Fibroblast of lung (primary cell): Measurements from ENCODE around the gene DPP7.

Experiments
- CTCF ChIP-seq, 2 donors: IDR thresholded peaks in 1 of 2; conservative IDR thresholded peaks in 1 of 2; 1 replicate in 1 of 2; 2 replicates in 1 of 2; pipeline ENCODE4 v1.5.1; 2011 to 2012; ENCODE audit warnings: low read length in 2 of 2, control low read depth in 1 of 2, inconsistent platforms in 1 of 2, low read depth in 1 of 2, mild to moderate bottlenecking in 1 of 2
- EZH2 ChIP-seq: IDR thresholded peaks from 2 replicates; pipeline ENCODE4 v1.5.1; 2012; ENCODE audit warnings: low read length, control low read depth, mild to moderate bottlenecking; ENCODE audit errors: missing control alignments

GRCh38 chr9:137157618-137158415, 43.3 kb upstream of the DPP7 start:
- TF ChIP-seq CTCF (conservative IDR thresholded peaks at IDR 0.05 in 1 of 2, IDR thresholded peaks at IDR 0.05 in 1 of 2; ENCODE audit: low read depth in 1 of 2, low read length in 2 of 2) = no peak
- TF ChIP-seq EZH2 = no peak
